Right kidney (tissue), 1 donor: ENCODE results near the gene SLC6A6.
A peak's percentile ranks its signal among the peaks of the same experiment; 100 is the strongest.

Source experiments
- DNase-seq: peaks from one replicate; pipeline ENCODE4 v3.0.0-alpha.2; 2016

Gene SLC6A6

GRCh38 chr3:14520967-14521366 is 118.6 kb downstream of the SLC6A6 start:
- DNase-seq, result no peak

- no peak for DNase-seq
Observed at GRCh38 chr3:14521611-14522010, 119.2 kb downstream of the SLC6A6 start.

GRCh38 chr3:14522129-14522691 is 119.8 kb downstream of the SLC6A6 start:
- no peak for DNase-seq

GRCh38 chr3:14522768-14523167 is 120.4 kb downstream of the SLC6A6 start:
- DNase-seq, result no peak

GRCh38 chr3:14523792-14524191 is 121.4 kb downstream of the SLC6A6 start:
- DNase-seq, result no peak

- no peak for DNase-seq
Observed at GRCh38 chr3:14524311-14524711, 121.9 kb downstream of the SLC6A6 start.

- DNase-seq, result no peak
Observed at GRCh38 chr3:14524920-14525660, 122.7 kb downstream of the SLC6A6 start.

GRCh38 chr3:14525685-14526631 is 123.6 kb downstream of the SLC6A6 start:
- no peak for DNase-seq

- DNase-seq, result no peak
Observed at GRCh38 chr3:14528081-14528480, 125.7 kb downstream of the SLC6A6 start.

GRCh38 chr3:14531856-14532395 is 129.5 kb downstream of the SLC6A6 start:
- no peak for DNase-seq

- DNase-seq, result no peak
Observed at GRCh38 chr3:14532691-14533456, 130.5 kb downstream of the SLC6A6 start.

GRCh38 chr3:14533457-14533958 is 131.1 kb downstream of the SLC6A6 start:
- DNase-seq, result no peak

- DNase-seq, result peak; percentile 40
Observed at GRCh38 chr3:14534516-14535191, 132.2 kb downstream of the SLC6A6 start.

GRCh38 chr3:14535616-14536015 is 133.2 kb downstream of the SLC6A6 start:
- DNase-seq, result no peak

GRCh38 chr3:14536055-14536815 is 133.8 kb downstream of the SLC6A6 start:
- no peak for DNase-seq

GRCh38 chr3:14536837-14537589 is 134.6 kb downstream of the SLC6A6 start:
- DNase-seq, result no peak

- DNase-seq, result no peak
Observed at GRCh38 chr3:14537590-14538450, 135.4 kb downstream of the SLC6A6 start.

GRCh38 chr3:14538451-14539088 is 136.2 kb downstream of the SLC6A6 start:
- DNase-seq, result no peak
